HG03280 (cell line): Measurements from ENCODE around the gene CNTN2.

Source experiments
- ATAC-seq: cut with Tn5 transposase; IDR thresholded peaks from one replicate; pipeline ENCODE4 v1.9.1; 2021; ENCODE audit warnings: mild to moderate bottlenecking, moderate library complexity; ENCODE audit not compliant: unreplicated experiment

Gene CNTN2

DNA sequence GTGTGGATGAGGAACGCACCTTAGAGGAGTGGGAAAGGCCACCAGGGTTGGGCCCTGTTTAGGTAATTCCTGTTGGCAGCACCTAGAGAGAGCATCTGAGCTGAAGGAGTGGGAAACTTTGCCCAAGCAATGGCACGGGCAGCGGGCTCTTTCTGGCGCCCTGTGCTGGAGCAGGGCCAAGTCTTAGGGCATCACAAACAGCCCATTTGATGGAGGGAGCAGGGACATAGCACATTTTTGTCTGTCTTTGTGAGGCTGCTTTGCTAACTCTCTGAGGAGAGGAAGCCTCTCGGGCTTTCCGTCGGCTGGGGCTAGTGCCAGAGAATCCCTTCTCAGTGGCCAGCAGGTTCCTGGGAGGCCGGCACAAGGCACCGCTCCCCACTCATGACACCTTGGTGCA lies 22.5 kb upstream of the CNTN2 start:
- ATAC-seq, result no peak

- ATAC-seq, result no peak
These were observed 18.3 kb upstream of the CNTN2 start for GRCh38 chr1:205024679-205025078.

- no peak for ATAC-seq
These were observed 17.8 kb upstream of the CNTN2 start for GRCh38 chr1:205025239-205025638.

DNA sequence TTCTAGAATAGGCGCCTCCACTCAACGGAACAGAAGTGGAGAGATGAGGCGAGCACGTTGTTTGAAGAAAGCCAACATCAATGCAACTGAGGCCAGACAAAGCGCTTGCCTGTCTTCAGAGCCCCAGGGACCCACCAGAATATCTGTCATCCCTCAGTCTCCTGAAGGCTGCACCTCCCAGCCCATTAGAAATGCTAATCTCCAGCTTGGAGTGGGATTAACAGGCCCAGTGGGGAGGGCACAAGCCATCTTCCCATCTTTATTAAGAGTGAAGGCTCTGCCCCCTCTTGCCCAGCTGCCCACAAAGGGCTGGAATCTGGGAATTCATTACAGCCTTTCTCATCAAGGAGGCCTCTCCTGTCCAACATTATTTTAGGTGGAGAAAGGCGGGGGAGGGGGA lies 16.8 kb upstream of the CNTN2 start:
- no peak for ATAC-seq

DNA sequence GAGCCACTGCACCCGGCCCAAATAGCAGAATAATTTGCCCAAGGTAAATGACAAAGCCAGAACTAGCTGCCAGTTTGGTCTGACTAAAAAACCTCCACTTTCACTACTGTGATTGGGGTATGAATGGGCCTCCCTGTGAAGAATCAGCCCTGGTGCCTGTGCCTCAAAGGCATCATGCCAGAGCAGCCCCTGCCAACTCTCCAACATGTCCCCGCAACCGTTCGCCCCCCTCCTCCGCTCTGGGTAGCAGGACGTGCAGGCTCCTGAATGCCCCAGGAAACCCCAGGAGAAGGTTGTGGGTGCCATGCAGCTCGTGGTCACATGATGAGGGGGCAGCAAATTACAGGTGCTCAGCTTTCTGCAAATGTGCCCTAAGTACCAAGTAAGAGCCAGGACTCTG lies 14.6 kb upstream of the CNTN2 start:
- no peak for ATAC-seq

- ATAC-seq, result no peak
These were observed 14.1 kb upstream of the CNTN2 start for GRCh38 chr1:205028924-205029323.

DNA sequence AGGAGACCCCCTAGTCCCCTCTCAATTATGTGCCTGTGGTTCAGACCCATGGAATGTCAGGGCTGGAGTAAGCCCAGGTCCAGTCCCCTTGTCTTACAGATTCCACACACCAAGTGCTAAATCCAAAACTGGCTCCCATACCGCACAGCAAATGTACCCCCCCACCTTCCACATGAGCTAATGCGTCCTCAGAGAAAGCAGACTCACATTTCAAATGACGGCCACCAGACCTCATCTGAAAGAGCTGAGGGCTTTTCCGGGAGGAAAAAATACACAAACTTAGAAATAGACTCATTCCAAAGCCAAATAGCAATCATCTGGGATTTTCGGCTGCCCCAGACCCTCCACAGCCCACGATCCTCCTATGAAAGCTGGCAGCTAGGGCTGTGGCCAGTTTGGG lies 12.8 kb upstream of the CNTN2 start:
- no peak for ATAC-seq

GRCh38 chr1:205030896-205031295 lies 12.1 kb upstream of the CNTN2 start:
- ATAC-seq, result no peak

DNA sequence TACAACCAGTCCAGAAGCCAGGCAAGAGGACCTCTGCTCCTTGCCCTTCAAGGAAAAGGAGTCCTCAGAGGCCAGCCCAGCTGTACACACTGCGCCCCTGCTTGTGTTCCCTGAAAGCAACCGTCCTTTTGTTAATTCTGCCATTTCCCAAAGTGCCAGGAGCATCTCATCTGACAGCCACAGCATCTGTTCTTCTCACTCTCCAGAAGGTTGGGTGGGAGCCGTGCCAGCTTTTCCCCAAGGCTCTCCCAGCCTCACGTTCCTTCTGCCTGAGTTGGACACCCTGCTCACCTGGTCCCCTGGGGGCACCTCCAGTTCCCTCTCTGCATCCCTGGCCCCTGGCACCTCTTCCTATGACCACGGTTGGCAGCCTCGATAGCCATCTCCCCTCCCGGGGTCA lies 10.5 kb upstream of the CNTN2 start:
- ATAC-seq, result no peak

- ATAC-seq, result no peak
These were observed 5.5 kb upstream of the CNTN2 start for GRCh38 chr1:205037539-205037938.

DNA sequence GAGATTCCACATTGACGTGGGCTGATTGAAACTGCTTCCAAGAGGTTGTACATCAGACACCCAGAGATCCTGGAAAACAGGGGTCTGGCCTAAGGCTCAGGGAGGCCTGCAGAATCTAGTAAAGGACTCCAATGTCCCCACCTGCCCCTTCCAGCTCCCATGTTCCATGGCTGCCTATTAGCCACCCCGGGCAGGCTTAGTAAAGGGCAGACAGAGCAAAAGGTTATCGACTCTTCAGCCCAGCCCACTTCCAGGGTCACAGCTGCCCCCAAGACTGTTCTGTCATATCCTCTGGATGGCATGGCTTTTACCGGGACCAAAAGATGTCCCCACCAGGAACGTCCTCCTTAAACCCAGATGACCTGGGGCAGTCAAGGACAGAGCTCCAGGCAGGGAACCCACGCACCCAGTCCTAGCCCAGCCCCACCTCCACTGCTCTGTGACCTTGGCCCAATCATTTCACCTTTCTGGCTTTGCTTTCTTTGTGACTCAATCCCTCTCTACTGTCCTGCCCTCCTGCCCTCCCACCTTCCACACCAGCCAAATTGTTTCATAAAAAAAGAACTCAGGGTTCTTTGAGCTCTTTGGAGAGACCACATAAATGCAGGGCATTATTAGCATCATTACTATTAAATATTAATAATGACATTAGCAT lies 4.8 kb upstream of the CNTN2 start:
- ATAC-seq, result no peak

DNA sequence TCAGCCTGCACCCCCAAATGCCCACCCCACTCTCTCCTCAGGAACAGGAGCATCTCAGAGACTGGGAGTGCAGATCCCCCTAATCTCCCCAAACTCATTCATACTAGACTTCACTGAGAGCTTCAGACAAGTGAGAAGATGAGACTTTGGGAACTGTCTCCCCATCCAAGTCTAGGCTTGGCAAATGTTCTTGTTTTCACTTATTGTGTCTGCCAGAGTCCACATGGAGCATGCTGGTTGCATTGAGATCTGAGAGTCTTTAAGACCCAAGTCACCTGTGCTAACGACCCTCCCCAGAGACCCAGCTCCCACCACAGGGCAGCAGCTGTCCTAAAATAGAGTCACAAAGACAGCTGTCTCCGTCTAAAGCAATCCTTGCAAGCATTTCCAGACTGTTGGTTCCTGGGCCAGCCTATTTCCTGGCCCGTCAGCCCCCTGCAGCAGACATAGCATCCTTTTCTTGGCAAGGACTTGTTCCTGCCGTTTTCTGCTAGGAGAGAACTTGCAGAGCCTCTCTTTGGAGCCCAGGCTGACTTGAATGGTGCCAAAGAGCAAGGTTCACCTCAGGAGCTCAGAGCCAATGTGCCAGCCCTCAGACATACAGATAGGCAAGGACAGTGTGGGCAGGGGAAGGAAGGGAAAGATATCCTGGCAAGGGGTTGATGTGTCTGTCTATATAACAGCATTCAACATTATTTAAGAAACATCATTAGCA lies 1.9 kb upstream of the CNTN2 start:
- ATAC-seq, result no peak

DNA sequence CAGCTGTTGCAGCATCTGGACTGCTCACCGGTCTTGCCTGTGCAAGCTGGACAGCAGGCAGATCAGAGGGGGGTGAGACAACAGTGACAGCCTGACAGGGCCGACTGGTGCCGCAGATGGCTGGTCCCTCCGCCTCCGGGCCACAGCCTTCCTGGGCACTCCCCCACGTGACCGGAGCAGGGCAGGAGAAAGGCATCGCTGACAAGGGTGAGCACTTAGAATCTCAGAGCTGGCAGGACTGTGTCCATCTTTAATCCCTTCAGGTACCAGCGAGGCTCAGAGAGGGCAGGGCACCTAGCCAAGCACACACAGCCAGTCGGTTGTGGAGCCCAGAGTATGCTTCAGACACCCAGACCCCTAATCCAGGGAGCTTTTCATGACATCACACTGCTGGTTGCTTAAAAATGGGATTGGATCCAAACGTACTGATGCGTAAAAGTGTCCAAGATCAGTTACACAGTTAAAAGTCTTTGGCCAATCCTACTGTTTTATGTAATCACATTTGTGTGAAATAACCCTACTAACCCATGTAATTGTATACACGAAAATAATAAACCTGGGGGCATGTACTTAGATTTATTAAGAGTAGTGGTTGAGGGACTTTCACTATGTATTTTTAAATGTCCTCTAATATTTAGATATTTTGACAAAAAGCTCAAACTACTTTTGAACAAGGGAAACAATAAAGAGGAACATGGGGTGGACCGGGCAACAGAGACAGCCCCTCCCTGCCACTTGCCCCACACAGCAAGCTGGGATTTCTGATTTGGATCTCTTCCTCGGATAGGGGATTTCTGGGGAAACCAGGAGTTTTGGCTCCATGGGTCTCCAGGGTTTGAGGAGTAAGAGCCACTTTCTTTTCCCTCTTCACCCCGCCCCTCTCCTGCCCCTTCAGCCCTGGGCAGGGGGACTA lies 758 bp upstream of the CNTN2 start:
- ATAC-seq, result no peak

DNA sequence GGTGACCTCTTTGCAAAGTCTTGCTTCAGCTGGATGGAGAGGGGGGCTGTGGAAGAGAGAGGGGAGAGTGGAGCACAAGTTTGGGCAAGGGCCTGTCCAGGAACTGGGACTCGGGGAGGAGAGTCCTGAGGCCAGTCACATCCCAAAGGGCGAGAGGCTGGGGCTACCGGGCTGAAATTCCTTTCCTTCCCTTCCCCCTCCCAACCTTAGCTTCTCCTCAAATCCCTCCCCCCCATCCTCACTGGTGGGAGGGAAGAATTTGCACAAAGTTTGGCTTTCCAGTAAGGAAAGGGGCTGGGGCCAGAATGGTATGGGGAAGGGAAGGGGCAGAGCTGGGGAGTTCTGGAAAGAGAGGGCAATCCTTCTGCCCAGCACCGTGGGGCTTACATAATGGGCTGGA lies 854 bp downstream of the CNTN2 start:
- ATAC-seq, result no peak

GRCh38 chr1:205044741-205045140 lies 1.7 kb downstream of the CNTN2 start:
- ATAC-seq, result no peak

GRCh38 chr1:205045146-205045545 lies 2.1 kb downstream of the CNTN2 start:
- no peak for ATAC-seq

GRCh38 chr1:205046870-205047269 lies 3.9 kb downstream of the CNTN2 start:
- ATAC-seq, result no peak

DNA sequence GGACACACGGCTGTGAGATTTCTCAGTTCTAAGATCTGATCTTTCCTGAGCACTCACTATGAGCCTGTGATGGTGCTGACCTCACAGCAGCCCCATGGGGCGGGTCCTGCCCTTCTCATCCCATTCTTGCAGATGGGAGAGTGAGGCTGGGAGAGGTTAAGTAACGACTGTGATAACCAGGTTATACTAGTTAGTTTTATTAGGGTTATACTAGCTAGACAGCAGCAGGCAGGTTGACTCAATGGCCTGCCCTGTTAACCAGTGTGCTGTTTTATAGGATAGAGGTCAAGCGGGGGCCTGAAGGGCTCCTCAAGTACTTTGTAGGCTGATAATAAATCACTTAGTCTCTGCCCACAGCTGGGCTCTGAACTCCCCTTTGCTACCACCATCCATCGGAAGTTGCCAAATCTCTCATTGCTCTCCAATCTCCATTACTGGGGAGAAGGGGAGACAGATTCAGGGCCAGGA lies 4.8 kb downstream of the CNTN2 start:
- no peak for ATAC-seq

DNA sequence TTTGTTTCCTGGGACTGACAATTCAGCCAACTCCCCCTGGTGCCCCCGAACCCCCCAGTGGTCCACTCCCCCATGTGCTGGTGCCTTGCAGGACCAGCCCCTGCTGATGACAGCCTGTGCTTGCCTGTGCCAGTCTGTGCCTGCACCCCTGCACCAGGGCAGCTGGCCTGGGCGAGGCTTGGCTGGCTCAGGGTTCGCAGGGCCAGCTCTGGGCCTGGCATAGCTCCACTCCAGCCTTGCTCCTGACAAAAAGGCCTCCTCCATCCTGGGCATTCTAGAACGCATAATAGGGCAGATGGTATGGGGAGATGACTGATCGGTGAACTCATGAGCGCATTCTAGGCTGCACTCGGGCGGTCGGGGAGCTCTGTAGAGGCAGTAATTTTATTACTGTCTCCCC lies 5.4 kb downstream of the CNTN2 start:
- no peak for ATAC-seq

DNA sequence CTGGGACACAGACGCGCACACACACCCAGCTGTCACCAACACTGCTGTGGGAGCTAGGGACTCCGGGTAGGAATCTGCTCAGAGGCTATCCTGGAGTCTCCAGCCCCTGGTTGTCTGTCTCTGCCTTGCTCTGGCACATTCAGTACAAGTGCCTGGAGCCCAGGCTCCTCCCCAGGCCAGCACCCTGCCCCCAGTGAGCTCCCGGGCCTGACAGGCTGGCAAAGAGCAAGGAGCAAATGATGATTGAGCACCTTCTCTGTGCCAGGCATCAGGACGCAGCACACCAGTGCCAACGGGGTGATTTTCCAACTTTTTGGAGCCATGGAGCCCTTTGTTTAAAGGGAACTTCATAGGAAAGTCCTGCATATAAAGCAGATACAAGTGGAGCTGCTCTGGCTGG lies 6.5 kb downstream of the CNTN2 start:
- ATAC-seq, result no peak

DNA sequence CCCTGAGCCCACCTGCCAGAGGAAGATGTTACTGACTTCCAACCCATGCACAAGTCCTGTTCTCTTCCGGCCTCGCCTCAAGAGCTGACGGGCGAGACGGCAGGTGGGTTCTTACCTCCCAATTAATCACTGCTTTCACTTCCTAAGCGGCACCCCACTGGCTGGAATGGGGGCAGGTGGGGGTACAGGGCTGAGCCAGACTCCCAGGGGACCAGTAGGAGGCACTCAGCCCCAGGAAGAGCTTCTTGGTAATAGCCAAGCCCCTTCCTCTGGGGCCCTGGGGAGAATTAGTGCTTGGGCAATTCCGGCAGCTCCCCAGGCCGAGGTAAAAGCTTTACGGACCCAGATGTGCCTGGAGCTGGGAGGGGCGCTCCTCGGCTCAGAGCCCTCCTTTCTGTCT lies 9.7 kb downstream of the CNTN2 start:
- ATAC-seq, result no peak

GRCh38 chr1:205053296-205053695 lies 10.3 kb downstream of the CNTN2 start:
- no peak for ATAC-seq
